Adrenal gland (tissue), 12 donors: ENCODE results near the gene ARHGAP4. TPM values are rescaled to one million over a fixed set of nuclear protein-coding genes. Genes with fewer than 3 reads are reported as not detected.
A peak's percentile ranks its signal among the peaks of the same experiment; 100 is the strongest.

Source experiments
- DNase-seq, 7 donors: peaks; one replicate each; pipeline ENCODE4 v3.0.0-alpha.2; 2019 to 2020
- H3K27ac ChIP-seq, 5 donors: fragments of 200-600 bp; sonication (generic) in 4 of 5; 1 replicate in 3 of 5; 2 replicates in 2 of 5; pipeline versions ENCODE4 v1.5.1 to v1.8.0; 2016 to 2020; ENCODE audit warnings: mild to moderate bottlenecking in 1 of 5
- H3K27me3 ChIP-seq: fragments of 200-600 bp; 2 replicates; pipeline ENCODE4 v1.8.0; 2021
- H3K36me3 ChIP-seq, 2 donors: fragments of 200-600 bp; replicated peaks in 1 of 2; 1 replicate in 1 of 2; 2 replicates in 1 of 2; pipeline versions ENCODE4 v1.5.1 to v1.8.0; 2018 to 2022
- H3K4me1 ChIP-seq, 2 donors: fragments of 200-600 bp; replicated peaks in 1 of 2; 1 replicate in 1 of 2; 2 replicates in 1 of 2; pipeline versions ENCODE4 v1.5.1 to v1.8.0; 2018 to 2021
- H3K4me3 ChIP-seq, 4 donors: fragments of 200-600 bp; sonication (generic) in 3 of 4; one replicate each; pipeline ENCODE4 v1.5.1; 2016 to 2018
- H3K9me3 ChIP-seq, 3 donors: fragments of 200-600 bp; sonication (generic) in 1 of 3; replicated peaks in 1 of 3; 1 replicate in 2 of 3; 2 replicates in 1 of 3; pipeline versions ENCODE4 v1.5.1 to v1.8.0; 2016 to 2021
- POLR2A ChIP-seq, 2 donors: fragments of 450-650 bp; IDR thresholded peaks; one replicate each; pipeline ENCODE4 v1.6.1; 2017; ENCODE audit warnings: antibody characterized with exemption in 2 of 2, mild to moderate bottlenecking in 2 of 2, moderate library complexity in 1 of 2
- WGBS, 4 donors: extraction: QIAGEN DNeasy Blood & Tissue Kit in 2 of 4; methylation state at CpG; one replicate each; pipeline versions ENCODE4 v1.1.5 to v1.1.7; 2013 to 2017; 5-methylcytosine and 5-hydroxymethylcytosine counted together
- intact Hi-C, 2 donors: fragments of 100-400 bp; cut with DNase I; formaldehyde crosslinking; loops; one replicate each; pipeline versions ENCODE4 v1.14.1 to v1.15.0; 2022 to 2023
- polyA plus RNA-seq, 3 donors: library from polyadenylated mRNA; stranded (reverse); fragments of 200-250 nt in 2 of 3; fragments of 350-450 nt in 1 of 3; fragmentation: Illumina TruSeq in 1 of 3; extraction: RNeasy Lipid Tissue Mini Kit (QIAGEN cat#74804) in 1 of 3; gene quantifications; one replicate each; pipeline ENCODE4 v1.2.3, GENCODE V29; 2013 to 2014
- total RNA-seq, 9 donors: library from RNA; depleted of rRNA in 4 of 9; stranded (reverse); fragments of >200 nt in 4 of 9; fragments of 120-200 nt in 1 of 9; fragmentation: NEBNext Ultra II Directional in 1 of 9; extraction: Animal tissue kit (Norgen Biotek cat#: 25700) in 1 of 9; gene quantifications; one replicate each; pipeline versions ENCODE4 v1.1.0 to v1.2.4, GENCODE V29; 2013 to 2023
- TF ChIP-seq, protein P1 (sequence below), 6 experiments: fragments of 450-650 bp in 4 of 6; fragments of 200-600 bp in 2 of 6; sonication (generic) in 1 of 6; IDR thresholded peaks; 1 replicate in 5 of 6; 2 replicates in 1 of 6; pipeline versions ENCODE4 v1.5.1 to v1.8.0; 2016 to 2021; ENCODE audit warnings: antibody characterized with exemption in 6 of 6, mild to moderate bottlenecking in 2 of 6, moderate library complexity in 1 of 6
- donor health status: healthy with polysubstance abuse.
- donor health status: Bipolar disorder and iron deficiency.
- donor health status: DM: yes; HTN: yes; CAD: no.
- donor health status: DM: no; HTN: no; CAD: no.
- donor health status: DM: no; HTN: no; CAD: no.
- donor health status: DM: yes; HTN: yes; CAD: no.

The ARHGAP4 gene
- total and polyA plus RNA-seq, 12 donors: 1.5 to 316 (median 46.0) TPM

GRCh38 chrX:153926858-153927671, 1.0 kb upstream of the ARHGAP4 start:
- Histone ChIP-seq H3K9me3 (no peaks in the 10 kb centered on the region), H3K36me3 (peaks cover 0 to 22% of the 10 kb centered on the region in 2 donors), H3K27me3 (no peaks in the 10 kb centered on the region), H3K4me1 (peaks cover 13 to 45% of the 10 kb centered on the region in 2 donors), H3K27ac (peak overlapping the region; percentile 86 to 98 (median 95)), H3K4me3 (peak overlapping the region in 1 of 4 donors; percentile 64)
- peak; percentile 70 to 86 (median 81) for DNase-seq
- TF ChIP-seq, protein P1, sequence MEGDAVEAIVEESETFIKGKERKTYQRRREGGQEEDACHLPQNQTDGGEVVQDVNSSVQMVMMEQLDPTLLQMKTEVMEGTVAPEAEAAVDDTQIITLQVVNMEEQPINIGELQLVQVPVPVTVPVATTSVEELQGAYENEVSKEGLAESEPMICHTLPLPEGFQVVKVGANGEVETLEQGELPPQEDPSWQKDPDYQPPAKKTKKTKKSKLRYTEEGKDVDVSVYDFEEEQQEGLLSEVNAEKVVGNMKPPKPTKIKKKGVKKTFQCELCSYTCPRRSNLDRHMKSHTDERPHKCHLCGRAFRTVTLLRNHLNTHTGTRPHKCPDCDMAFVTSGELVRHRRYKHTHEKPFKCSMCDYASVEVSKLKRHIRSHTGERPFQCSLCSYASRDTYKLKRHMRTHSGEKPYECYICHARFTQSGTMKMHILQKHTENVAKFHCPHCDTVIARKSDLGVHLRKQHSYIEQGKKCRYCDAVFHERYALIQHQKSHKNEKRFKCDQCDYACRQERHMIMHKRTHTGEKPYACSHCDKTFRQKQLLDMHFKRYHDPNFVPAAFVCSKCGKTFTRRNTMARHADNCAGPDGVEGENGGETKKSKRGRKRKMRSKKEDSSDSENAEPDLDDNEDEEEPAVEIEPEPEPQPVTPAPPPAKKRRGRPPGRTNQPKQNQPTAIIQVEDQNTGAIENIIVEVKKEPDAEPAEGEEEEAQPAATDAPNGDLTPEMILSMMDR (IDR thresholded peaks at IDR 0.05): no peak
- peak in 1 of 2 donors; percentile 54 for TF ChIP-seq POLR2A (IDR thresholded peaks at IDR 0.05)
- intact Hi-C loops: no loop called here
- WGBS, 4 donors: 0 to 39% (median 19%) methylated on average over 4 to 31 of the region's 31 CpGs

DNA sequence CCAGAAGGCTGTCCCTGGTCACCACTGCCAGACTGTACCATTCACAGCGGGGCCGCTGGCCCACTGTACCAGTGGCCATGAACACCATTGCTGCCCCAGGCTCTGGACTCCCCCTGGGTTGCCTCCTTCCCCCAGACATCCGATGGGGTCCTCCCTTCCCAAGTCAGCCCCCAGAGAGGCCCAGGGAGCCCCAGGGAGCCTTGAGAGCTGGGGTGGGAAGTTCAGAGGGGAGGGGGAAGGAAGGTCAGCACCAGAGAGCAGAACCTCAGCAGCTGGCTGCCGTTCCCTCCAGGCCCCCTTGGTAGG, 441 bp upstream of the ARHGAP4 start:
- Histone ChIP-seq H3K9me3 (no peaks in the 10 kb centered on the region), H3K27ac (peak overlapping the region; percentile 86 to 98 (median 95)), H3K36me3 (peaks cover 0 to 16% of the 10 kb centered on the region in 2 donors), H3K27me3 (no peaks in the 10 kb centered on the region), H3K4me1 (peaks cover 13 to 45% of the 10 kb centered on the region in 2 donors), H3K4me3 (peak overlapping the region in 1 of 4 donors; percentile 64)
- 28 to 67% (median 30%) methylated on average over 3 to 4 of the region's 4 CpGs; no CpG with 5 or more reads in 1 of the 4 donors for WGBS, 4 donors
- TF ChIP-seq POLR2A (IDR thresholded peaks at IDR 0.05): no peak
- no peak for DNase-seq
- intact Hi-C loops: no loop called here

DNA sequence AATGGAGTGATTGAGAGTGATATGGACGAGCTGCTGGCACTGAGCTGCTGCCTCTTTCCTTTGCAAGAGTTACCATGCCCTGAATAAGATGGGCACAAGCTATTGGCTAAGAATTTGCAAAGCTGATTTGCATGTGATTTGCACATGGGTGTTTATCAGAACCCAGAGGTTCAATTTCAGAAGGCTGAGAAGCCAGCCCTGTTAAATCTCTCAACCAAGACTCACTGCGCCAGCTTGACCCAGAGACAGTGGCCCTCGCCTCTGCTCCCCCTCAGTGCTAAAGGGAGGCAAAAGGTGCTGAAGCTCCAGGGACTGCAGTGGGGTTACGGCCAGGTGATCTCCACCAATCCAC, 701 bp downstream of the ARHGAP4 start:
- Histone ChIP-seq H3K36me3 (peaks cover 0 to 5% of the 10 kb centered on the region in 2 donors), H3K4me1 (peaks cover 13 to 45% of the 10 kb centered on the region in 2 donors), H3K4me3 (peak overlapping the region in 1 of 4 donors; percentile 64), H3K27ac (peak overlapping the region in 3 of 5 donors; percentile 68 to 96 (median 94)), H3K27me3 (no peaks in the 10 kb centered on the region), H3K9me3 (no peaks in the 10 kb centered on the region)
- intact Hi-C loops: no loop called here
- TF ChIP-seq POLR2A (IDR thresholded peaks at IDR 0.05): no peak
- TF ChIP-seq, protein P1 (IDR thresholded peaks at IDR 0.05): no peak
- DNase-seq: no peak
- WGBS, 4 donors: 73 to 83% (median 77%) methylated on average over 1 to 4 of the region's 4 CpGs

DNA sequence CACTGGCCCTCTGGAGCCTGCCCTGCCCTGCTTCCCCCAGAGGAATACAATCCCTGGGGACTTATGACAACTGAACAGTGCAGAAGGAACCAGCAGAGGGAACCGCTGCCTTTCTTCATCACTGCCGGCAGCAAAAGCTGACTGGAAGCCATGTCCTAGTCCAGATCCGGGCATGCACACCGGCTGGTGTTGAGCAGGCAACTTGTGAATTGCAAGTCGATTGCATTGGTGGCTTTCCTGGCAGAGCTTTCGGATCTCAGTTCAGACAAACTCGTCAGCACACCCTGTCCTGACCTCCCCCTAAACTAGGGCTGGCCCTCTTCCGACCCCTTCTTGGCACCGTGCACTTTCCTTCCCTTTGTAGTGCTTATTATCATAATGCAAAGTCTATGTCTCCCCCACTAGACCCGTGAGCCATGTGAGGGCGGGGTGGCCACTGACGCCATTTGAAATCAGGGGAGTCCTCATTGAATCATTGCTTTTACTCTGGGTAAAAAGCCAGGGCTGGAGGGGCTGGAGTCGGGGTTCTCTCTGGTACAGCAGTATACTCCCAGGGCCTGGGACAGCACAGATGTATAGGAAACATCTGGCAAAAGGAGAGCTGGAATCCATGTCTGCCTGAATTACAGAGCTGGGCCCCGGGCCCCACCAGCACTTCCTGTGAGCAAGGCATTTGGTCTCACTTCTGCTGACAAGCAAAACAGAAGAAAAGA, 1.8 kb downstream of the ARHGAP4 start:
- TF ChIP-seq POLR2A (IDR thresholded peaks at IDR 0.05): no peak
- TF ChIP-seq, protein P1 (IDR thresholded peaks at IDR 0.05): peak in 5 of 6 experiments; percentile 21 to 43 (median 31)
- Histone ChIP-seq H3K27me3 (peaks cover 1% of the 10 kb centered on the region), H3K36me3 (no peaks in the 10 kb centered on the region), H3K4me1 (peaks cover 13 to 39% of the 10 kb centered on the region in 2 donors), H3K9me3 (no peaks in the 10 kb centered on the region), H3K4me3 (no peak overlapping the region), H3K27ac (peak overlapping the region in 2 of 5 donors; percentile 34 to 96)
- intact Hi-C loops: no loop called here
- peak in 6 of 7 donors; percentile 50 to 79 (median 63) for DNase-seq
- WGBS, 4 donors: 25 to 47% (median 45%) methylated on average over 7 to 14 of the region's 14 CpGs
